Measurements from ENCODE around the gene ZNF423.

Gene ZNF423

GRCh38 chr16:49524216-49524946 lies 331.5 kb downstream of the ZNF423 start:
- no peak for DNase-seq (ENCODE audit: low spot score)

GRCh38 chr16:49523435-49524159 lies 332.3 kb downstream of the ZNF423 start:
- Histone ChIP-seq H3K27ac (no peak overlapping the region), H3K4me3 (no peak overlapping the region)
- no peak for TF ChIP-seq CTCF (IDR thresholded peaks at IDR 0.05)
- DNase-seq (ENCODE audit: low spot score) = no peak

More at GRCh38 chr16:49524216-49524946, 331.5 kb downstream of the ZNF423 start:
- H3K4me3 ChIP-seq = no peak overlapping the region
- no peak for TF ChIP-seq CTCF (IDR thresholded peaks at IDR 0.05)
- no peak overlapping the region for H3K27ac ChIP-seq

GRCh38 chr16:49521734-49522325 lies 334.1 kb downstream of the ZNF423 start:
- no peak for DNase-seq (ENCODE audit: low spot score)
- no peak overlapping the region for H3K4me3 ChIP-seq
- H3K27ac ChIP-seq = no peak overlapping the region
- TF ChIP-seq CTCF (IDR thresholded peaks at IDR 0.05) = no peak

- H3K4me3 ChIP-seq = no peak overlapping the region
- TF ChIP-seq CTCF (IDR thresholded peaks at IDR 0.05) = no peak
- H3K27ac ChIP-seq = no peak overlapping the region
- no peak for DNase-seq (ENCODE audit: low spot score)
Measured at GRCh38 chr16:49520492-49521038, 335.3 kb downstream of the ZNF423 start.

GRCh38 chr16:49519741-49520140 lies 336.2 kb downstream of the ZNF423 start:
- TF ChIP-seq CTCF (IDR thresholded peaks at IDR 0.05) = no peak
- no peak overlapping the region for H3K27ac ChIP-seq
- no peak overlapping the region for H3K4me3 ChIP-seq
- DNase-seq (ENCODE audit: low spot score) = no peak

- H3K4me3 ChIP-seq = no peak overlapping the region
- no peak overlapping the region for H3K27ac ChIP-seq
- no peak for TF ChIP-seq CTCF (IDR thresholded peaks at IDR 0.05)
- DNase-seq (ENCODE audit: low spot score) = no peak
Measured at GRCh38 chr16:49519008-49519656, 336.8 kb downstream of the ZNF423 start.
